ENCODE results near the gene WDR20.

GRCh38 chr14:102097441-102098135 is 42.1 kb upstream of the WDR20 start:
- TF ChIP-seq CTCF (optimal IDR thresholded peaks at IDR 0.05 in 1 of 3, IDR thresholded peaks at IDR 0.05 in 1 of 3, conservative IDR thresholded peaks at IDR 0.05 in 1 of 3; ENCODE audit: extremely low read depth in 1 of 3, insufficient read depth in 2 of 3, low read length in 3 of 3) = no peak
- TF ChIP-seq EZH2 (IDR thresholded peaks at IDR 0.05; ENCODE audit: low read length) = no peak
